ENCODE data around the gene PCBP3.
"Not testable (repeated sequence)": the region's sequence is repeated elsewhere in the genome, so short reads cannot be mapped to it uniquely, and the experiment has no call there.

The PCBP3 gene

GRCh38 chr21:45636459-45636858 is 7.1 kb upstream of the PCBP3 start:
- no peak for DNase-seq

GRCh38 chr21:45636951-45637646 is 6.4 kb upstream of the PCBP3 start:
- DNase-seq, result no peak

- DNase-seq, result no peak
Observed at GRCh38 chr21:45637883-45638282, 5.6 kb upstream of the PCBP3 start.

- no peak for DNase-seq
Observed at GRCh38 chr21:45638707-45639106, 4.8 kb upstream of the PCBP3 start.

- no peak for DNase-seq
Observed at GRCh38 chr21:45639206-45640000, 4.1 kb upstream of the PCBP3 start.

GRCh38 chr21:45640001-45640887 is 3.3 kb upstream of the PCBP3 start:
- no peak for DNase-seq

GRCh38 chr21:45640888-45641479 is 2.5 kb upstream of the PCBP3 start:
- DNase-seq, result peak; percentile 23 to 31

GRCh38 chr21:45641480-45642035 is 2.0 kb upstream of the PCBP3 start:
- DNase-seq, result no peak

- no peak for DNase-seq
Observed at GRCh38 chr21:45642122-45642813, 1.3 kb upstream of the PCBP3 start.

- peak; percentile 12 to 28 for DNase-seq
Observed at GRCh38 chr21:45644041-45644906, 749 bp downstream of the PCBP3 start.

GRCh38 chr21:45651921-45652320 is 8.4 kb downstream of the PCBP3 start:
- no peak for DNase-seq

GRCh38 chr21:45655124-45655523 is 11.6 kb downstream of the PCBP3 start:
- DNase-seq, result no peak

- DNase-seq, result not testable (repeated sequence)
Observed at GRCh38 chr21:45656114-45656513, 12.6 kb downstream of the PCBP3 start.

GRCh38 chr21:45661913-45662622 is 18.5 kb downstream of the PCBP3 start:
- DNase-seq, result not testable (repeated sequence)

- not testable (repeated sequence) for DNase-seq
Observed at GRCh38 chr21:45662623-45663245, 19.2 kb downstream of the PCBP3 start.

GRCh38 chr21:45669382-45669781 is 25.9 kb downstream of the PCBP3 start:
- DNase-seq, result no peak

GRCh38 chr21:45670731-45671130 is 27.2 kb downstream of the PCBP3 start:
- no peak for DNase-seq

GRCh38 chr21:45678790-45679189 is 35.3 kb downstream of the PCBP3 start:
- DNase-seq, result not testable (repeated sequence)

- no peak for DNase-seq
Observed at GRCh38 chr21:45680215-45680614, 36.7 kb downstream of the PCBP3 start.

GRCh38 chr21:45695086-45695485 is 51.6 kb downstream of the PCBP3 start:
- DNase-seq, result no peak

Data from CD4-positive, alpha-beta T cell treated with Interleukin-1 beta for 1 hour (primary cell).